GM20000 (cell line): Measurements from ENCODE around the gene INTS13.

Experiments
- DNase-seq: peaks from one replicate; pipeline ENCODE4 v3.0.0; 2012; ENCODE audit warnings: low spot score
- TF ChIP-seq, protein P1 (sequence below): IDR thresholded peaks from 2 replicates; pipeline ENCODE4 v1.5.1; 2012; ENCODE audit warnings: mild to moderate bottlenecking, control low read depth; ENCODE audit errors: extremely low read depth, missing control alignments

Gene INTS13

DNA sequence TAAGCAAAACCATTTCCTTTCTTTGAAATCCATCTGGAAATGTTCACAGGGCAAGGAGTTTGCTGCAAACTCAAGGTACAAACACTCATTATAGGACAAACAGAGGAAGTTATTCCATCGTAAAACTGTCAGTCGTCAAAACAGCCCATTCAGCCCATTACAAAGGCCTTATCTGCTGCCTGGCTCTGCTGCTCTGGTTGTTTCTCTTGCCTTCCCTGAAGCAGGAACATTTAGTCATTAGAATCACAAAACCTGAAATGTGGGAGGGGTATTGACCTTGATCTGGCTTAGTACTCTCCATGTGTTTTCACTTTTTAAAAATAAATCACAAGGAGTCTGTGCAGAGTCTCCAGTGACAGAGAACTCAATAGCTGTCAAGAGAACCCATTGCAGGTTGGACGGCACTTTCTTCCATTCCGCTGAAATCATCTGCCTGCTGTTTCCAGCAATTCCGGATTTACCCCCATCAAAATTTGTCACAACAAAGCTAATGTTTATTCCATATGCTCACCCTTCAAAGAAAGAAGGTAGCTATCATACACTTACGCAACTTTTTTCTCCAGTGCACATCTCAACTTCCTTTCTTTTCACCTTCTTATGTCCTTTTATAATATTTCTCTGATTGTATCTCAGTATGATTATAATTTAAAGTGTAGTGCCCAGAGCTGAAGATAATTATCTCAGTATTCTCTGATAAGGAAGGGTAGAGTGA is 80.2 kb downstream of the INTS13 start:
- DNase-seq, result no peak
- TF ChIP-seq, protein P1, sequence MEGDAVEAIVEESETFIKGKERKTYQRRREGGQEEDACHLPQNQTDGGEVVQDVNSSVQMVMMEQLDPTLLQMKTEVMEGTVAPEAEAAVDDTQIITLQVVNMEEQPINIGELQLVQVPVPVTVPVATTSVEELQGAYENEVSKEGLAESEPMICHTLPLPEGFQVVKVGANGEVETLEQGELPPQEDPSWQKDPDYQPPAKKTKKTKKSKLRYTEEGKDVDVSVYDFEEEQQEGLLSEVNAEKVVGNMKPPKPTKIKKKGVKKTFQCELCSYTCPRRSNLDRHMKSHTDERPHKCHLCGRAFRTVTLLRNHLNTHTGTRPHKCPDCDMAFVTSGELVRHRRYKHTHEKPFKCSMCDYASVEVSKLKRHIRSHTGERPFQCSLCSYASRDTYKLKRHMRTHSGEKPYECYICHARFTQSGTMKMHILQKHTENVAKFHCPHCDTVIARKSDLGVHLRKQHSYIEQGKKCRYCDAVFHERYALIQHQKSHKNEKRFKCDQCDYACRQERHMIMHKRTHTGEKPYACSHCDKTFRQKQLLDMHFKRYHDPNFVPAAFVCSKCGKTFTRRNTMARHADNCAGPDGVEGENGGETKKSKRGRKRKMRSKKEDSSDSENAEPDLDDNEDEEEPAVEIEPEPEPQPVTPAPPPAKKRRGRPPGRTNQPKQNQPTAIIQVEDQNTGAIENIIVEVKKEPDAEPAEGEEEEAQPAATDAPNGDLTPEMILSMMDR, result no peak

DNA sequence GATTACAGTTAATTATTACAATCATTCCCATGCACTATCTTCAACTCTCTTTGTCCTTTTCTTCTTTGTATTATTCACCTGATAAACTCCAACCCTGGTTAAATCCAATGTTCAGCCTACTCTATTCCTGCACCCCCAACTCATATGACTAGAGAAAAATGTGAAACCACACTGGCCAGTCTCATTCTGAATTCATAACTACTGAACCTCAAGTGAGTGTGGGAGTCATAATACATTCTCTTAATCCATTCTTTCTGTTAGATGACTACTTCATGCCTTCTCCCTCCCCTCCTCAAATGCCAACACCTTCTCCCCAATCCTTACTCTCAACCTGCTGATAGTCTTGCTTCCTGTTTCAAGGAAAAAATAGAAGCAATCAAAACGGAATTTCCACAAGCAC is 82.4 kb downstream of the INTS13 start:
- TF ChIP-seq, protein P1, result no peak
- no peak for DNase-seq
